OCI-LY3 (cell line): ENCODE results near the gene RAB31.

Experiments used
- EZH2phosphoT487 ChIP-seq: fragments of 200-600 bp; shearing (Covaris generic); IDR thresholded peaks from 2 replicates; pipeline ENCODE4 v1.6.1; 2018; ENCODE audit warnings: antibody characterized with exemption, mixed run types, low read depth
- TF ChIP-seq, protein P1 (sequence below): fragments of 200-600, 300-600 bp; sonication (generic); IDR thresholded peaks from 2 replicates; pipeline ENCODE4 v1.5.1; 2014; ENCODE audit warnings: antibody characterized with exemption, low read length, low read depth

- TF ChIP-seq, protein P1, sequence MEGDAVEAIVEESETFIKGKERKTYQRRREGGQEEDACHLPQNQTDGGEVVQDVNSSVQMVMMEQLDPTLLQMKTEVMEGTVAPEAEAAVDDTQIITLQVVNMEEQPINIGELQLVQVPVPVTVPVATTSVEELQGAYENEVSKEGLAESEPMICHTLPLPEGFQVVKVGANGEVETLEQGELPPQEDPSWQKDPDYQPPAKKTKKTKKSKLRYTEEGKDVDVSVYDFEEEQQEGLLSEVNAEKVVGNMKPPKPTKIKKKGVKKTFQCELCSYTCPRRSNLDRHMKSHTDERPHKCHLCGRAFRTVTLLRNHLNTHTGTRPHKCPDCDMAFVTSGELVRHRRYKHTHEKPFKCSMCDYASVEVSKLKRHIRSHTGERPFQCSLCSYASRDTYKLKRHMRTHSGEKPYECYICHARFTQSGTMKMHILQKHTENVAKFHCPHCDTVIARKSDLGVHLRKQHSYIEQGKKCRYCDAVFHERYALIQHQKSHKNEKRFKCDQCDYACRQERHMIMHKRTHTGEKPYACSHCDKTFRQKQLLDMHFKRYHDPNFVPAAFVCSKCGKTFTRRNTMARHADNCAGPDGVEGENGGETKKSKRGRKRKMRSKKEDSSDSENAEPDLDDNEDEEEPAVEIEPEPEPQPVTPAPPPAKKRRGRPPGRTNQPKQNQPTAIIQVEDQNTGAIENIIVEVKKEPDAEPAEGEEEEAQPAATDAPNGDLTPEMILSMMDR: no peak
- TF ChIP-seq EZH2phosphoT487: no peak
These were observed 582 bp upstream of the RAB31 start for GRCh38 chr18:9707381-9708056.
